LoVo (cell line): ENCODE results near the gene KANK4.

Experiments
- DNase-seq: peaks from one replicate; pipeline ENCODE4 v3.0.0-alpha.2; 2016; ENCODE audit warnings: low spot score

Gene KANK4

DNA sequence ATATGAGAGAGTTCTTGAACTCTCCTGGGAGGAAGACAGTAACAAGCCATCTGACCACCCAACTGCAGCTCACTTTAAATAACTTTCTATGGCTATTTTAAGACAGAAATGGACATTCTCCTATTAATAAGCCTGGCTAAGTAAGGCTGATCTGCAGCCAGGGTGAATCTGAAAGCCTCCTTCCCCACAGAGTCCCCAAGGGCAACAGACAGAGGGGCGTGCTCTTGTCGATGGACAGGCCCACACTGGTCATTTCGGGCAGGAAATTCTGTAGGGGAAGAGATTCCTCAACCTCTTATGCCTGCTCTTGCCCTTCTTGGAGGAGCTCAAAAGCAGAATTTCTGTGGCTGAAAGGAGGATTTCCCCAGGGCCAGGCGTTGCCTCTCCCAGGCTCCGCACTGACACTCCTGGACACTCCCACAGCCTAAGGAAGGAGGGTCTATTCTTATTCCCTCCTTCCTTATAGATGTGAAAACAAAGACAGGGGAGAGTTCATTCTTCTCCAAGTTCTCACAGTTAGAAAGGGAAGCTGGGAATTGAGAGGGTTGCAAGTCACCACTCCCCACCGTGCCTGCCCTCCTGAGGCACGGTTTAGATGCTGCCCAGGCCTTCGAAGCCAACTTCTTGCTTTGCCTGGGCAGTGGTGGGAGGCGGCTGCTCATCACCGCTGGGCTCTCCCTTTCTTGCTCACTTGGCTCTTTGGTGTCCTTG lies 17.9 kb upstream of the KANK4 start:
- no peak for DNase-seq

DNA sequence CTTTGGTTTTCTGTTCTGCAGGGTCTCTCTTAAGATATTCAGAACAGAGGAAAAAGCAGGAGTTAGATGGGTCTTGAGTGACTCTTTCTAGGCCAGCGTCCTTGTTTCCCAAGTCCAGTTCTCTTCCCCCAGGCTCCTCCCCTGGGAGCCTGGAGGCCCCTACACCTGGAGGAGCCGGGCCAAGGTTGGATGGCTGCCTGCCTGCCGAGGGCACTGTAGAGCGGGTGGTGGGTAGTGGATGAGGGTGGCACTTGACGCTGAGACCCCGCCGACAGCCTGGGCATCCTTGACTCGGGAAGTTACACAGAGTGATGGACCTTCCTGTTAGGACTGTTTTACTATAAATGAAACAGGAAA lies 17.4 kb upstream of the KANK4 start:
- no peak for DNase-seq

- no peak for DNase-seq
Observed at GRCh38 chr1:62335656-62336055, 16.4 kb upstream of the KANK4 start.

GRCh38 chr1:62334434-62334985 lies 15.3 kb upstream of the KANK4 start:
- no peak for DNase-seq

GRCh38 chr1:62333441-62333840 lies 14.2 kb upstream of the KANK4 start:
- no peak for DNase-seq

DNA sequence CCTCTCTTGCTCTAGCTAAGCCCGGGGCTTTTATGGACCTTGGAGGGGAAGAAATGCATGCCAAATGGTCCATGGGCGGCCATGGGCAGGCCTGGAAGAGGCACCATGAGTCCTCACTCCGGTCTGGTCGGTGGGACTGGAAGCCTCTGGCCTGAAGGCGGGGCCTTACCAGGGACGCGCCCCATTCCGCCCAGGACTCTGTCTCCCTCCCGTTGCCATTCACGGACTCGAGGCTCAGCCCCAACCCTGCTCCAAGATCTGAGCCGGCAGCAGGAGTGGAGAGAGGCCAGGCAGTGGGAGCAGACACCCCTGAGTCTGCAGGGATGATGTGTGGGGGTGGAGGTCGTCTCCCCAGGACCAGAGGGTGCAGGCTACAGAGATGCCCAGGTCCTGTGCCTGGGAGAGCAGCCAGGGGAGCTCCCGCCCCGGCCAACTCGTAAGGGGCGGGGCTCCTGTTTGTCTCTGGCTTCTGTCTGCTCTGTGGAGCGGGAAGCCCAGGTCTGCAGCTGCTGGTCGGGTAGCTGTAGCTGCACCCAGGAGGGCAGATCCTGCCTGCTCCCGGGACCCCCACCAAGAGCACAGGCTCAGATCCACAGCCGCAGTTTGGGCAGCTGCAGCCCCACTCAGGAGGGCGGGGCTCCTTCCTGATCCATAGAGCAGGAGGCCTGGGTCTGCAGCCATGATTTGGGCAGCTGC lies 8.3 kb upstream of the KANK4 start:
- no peak for DNase-seq

GRCh38 chr1:62325681-62326080 lies 6.4 kb upstream of the KANK4 start:
- DNase-seq, result no peak

DNA sequence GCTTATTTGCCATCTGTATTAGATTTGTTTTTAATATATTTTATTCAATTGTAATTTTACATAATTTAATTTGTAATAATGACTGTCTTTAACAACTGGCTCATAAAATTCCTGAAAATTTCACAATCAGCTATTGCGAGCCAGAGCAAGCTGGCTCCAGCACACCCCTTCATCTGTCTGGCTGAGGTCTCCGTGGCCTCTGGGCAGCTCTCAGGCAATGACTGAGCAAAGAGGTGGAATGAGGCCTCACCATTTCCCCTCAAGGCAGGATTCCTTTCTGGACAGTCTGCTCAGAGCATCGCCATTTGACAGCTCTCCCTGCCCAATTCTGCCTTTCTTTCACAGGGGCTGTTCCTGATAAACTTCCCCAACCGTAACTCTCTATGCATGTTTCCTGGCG lies 5.8 kb upstream of the KANK4 start:
- DNase-seq, result no peak

DNA sequence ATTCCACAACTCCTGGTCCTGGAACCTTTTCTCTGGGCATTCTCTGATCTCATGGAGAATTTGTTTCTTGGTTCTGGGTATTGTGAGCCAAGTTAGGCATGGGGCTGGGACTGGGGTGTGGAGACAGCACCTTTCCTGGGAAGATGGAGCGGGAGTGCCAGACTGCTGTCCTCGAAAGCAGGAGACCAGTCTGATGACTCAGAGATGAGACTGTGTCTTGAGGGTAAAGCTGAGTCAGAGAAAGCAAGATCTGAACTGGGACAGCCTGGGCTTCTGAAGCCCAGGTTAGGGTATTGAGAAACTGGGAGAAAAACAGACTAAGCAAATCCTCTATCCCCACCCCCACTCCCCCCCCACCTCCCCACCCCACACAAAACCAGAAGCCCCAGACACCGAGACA lies 2.2 kb upstream of the KANK4 start:
- peak; percentile 39 for DNase-seq

- no peak for DNase-seq
Observed at GRCh38 chr1:62318320-62318755, 896 bp downstream of the KANK4 start.

DNA sequence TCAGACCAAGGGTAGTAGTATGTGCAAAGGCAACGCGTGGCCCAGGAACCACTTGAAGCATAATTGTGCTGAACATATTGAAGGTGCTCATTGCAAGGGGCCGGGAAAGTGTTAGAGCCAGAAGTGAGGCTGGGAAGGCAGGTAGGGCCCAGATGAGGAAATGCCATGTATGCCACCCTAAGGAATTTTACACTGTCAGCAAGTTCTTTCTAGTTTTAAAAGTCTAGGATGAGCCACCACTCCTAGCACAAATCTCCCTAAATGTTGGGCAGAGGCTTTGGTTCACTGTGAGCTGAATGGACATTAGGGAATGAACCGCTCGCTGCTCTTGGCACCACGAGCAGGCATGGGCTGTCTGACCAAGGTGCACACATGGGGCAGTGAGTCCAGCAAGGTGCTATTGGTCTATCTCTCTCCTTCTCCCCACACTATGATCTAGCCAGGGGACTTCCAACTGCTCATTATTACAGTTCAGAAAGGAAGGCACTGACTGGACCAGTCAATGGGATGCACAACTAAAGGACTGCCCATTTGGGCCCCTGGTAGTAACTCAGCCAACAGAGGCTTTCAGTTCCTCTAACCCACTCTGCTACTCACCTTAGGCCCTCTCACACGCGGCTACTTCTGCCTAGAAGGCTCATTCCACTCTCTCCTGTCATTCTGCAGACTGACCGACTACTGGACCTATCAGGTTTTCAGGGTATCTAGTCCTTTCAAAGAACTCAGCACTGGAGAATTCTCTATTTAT lies 2.0 kb downstream of the KANK4 start:
- DNase-seq, result no peak

- no peak for DNase-seq
Observed at GRCh38 chr1:62316135-62316534, 3.1 kb downstream of the KANK4 start.

GRCh38 chr1:62315387-62315786 lies 3.8 kb downstream of the KANK4 start:
- DNase-seq, result no peak

DNA sequence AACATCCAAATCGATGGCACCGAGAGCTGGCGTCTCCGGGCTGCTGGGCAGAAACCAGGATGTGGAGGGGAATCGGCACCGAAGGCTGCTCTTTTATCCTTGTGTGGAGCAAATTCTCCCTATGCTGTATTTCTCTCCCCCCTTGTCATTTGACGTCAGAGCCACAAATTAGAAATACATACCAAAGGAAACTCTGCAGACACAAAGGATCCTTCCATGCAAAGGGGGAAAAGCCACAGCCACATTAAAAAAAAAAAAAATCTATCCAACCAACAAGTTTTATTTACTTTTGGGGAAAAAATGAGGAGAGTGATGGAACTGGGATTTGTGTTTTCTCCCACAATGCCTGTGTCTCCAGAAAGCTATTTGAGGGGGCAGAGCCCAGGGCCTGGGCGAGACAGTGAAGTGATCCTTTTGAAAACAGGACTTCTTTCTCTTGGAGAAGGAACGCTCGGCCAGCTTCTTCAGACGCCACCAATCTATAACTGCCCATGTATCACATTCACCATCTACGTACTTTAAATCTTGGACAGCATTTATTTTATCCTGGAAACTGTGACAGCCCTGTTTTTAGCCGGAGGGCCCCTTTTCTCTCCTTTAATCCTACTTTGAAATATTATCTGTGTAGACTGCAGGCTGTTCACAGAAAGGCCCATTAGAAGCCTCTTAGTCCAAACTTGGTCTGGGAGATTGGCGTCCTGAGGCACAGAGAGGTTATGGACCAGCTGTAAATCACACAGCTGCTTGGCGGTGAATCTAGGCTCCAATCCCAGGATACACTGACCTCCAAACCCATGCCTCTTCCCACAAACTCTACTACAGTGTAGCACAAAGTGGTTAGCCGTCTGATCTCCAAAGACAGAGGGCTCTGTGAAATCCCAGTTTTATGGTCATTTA lies 4.5 kb downstream of the KANK4 start:
- DNase-seq, result no peak

GRCh38 chr1:62312698-62313097 lies 6.5 kb downstream of the KANK4 start:
- no peak for DNase-seq

GRCh38 chr1:62311473-62311943 lies 7.7 kb downstream of the KANK4 start:
- DNase-seq, result no peak

DNA sequence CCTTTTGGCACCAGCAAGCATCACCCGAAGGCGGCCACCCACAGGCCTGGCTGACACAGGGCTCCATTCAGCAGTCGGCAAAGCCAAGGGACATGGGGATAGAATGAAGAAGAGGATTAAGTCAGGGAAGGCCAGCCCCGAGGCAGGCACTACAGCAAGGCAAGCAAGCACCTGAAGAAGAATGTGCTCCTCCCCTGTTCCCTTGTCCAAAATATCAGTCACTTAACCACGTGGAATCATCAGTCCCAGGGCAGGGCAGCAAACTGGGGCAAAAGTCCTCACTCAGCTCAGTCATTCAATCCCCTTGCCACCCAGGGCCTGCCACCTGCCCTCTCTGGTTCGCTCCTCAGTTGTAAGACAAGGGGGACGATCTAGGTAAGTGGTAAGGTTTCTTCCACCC lies 9.3 kb downstream of the KANK4 start:
- DNase-seq, result no peak

DNA sequence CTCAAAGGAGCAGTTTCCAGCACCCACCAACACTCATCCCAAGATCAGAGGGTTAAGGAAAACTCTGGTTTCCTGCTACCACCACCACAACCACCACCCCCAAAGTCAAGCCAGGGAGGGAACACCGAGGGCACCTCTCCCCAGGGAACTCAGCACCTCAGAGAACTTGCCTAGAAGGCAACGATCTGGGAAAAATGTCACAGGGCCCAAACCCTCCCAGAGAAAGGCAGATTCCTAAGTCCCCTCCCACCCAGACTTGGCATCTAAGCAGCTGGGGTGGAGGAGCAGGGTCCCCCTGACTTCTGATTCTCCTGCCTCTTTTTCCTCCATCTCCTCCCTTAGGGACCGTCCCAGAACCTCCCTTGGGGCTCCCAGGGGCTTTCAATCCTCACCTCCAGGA lies 10.6 kb downstream of the KANK4 start:
- DNase-seq, result no peak

- DNase-seq, result no peak
Observed at GRCh38 chr1:62307895-62308492, 11.2 kb downstream of the KANK4 start.

GRCh38 chr1:62307446-62307845 lies 11.8 kb downstream of the KANK4 start:
- no peak for DNase-seq

DNA sequence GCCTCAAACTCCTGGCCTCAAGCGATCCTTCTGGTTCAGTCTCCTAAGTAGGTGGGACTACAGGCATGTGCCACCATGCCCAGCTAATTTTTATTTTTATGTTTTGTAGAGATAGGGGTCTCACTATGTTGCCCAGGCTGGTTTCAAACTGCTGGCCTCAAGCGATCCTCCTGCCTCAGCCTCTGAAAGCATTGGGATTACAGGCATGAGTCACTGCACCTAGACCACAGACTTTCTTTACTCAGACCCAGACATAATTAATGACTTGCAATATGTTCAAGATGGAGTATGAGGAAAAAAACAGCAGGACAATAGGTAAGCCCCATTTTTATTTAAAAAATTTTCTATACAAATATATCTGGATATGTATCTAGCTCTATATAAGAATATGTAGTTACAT lies 13.2 kb downstream of the KANK4 start:
- DNase-seq, result no peak
